ENCODE measurements around the gene NRP2.

Gene NRP2

GRCh38 chr2:205747829-205748386 lies 65.6 kb downstream of the NRP2 start:
- no peaks in the 10 kb centered on the region for H3K36me3 Mint-ChIP-seq
- no peak overlapping the region for H3K4me3 Mint-ChIP-seq
- CTCF ChIA-PET = no interaction called here
- DNase-seq = no peak
- no peaks in the 10 kb centered on the region for H3K9me3 Mint-ChIP-seq
- H3K27me3 Mint-ChIP-seq = peaks cover 21% of the 10 kb centered on the region
- no peaks in the 10 kb centered on the region for H3K4me1 Mint-ChIP-seq
- H3K27ac Mint-ChIP-seq = no peak overlapping the region

GRCh38 chr2:205748639-205749038 lies 66.3 kb downstream of the NRP2 start:
- H3K36me3 Mint-ChIP-seq = no peaks in the 10 kb centered on the region
- no peak overlapping the region for H3K4me3 Mint-ChIP-seq
- no peaks in the 10 kb centered on the region for H3K9me3 Mint-ChIP-seq
- CTCF ChIA-PET = no interaction called here
- no peak for DNase-seq
- H3K4me1 Mint-ChIP-seq = no peaks in the 10 kb centered on the region
- H3K27ac Mint-ChIP-seq = no peak overlapping the region
- peaks cover 20% of the 10 kb centered on the region for H3K27me3 Mint-ChIP-seq

DNA sequence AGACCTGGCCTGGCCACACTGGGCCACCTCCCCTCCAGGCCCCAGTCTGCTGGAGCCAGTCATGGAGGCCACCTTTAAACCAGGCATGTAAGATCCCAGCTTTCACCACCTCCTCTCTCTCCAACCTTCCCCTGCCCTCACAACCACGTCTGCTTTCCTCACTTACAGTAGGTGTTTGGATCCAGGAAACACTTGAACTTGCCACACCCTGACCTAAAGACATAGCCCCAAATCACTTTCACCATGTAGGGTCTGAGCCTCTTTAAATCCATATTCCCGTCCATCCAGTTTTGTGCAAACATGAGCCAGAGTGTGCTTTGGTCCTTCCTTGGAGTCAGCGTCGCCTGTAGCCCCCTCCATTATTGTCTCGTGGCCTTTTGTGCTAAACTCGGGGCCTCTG lies 66.8 kb downstream of the NRP2 start:
- no peak for DNase-seq
- H3K27ac Mint-ChIP-seq = no peak overlapping the region
- H3K4me3 Mint-ChIP-seq = no peak overlapping the region
- peaks cover 20% of the 10 kb centered on the region for H3K27me3 Mint-ChIP-seq
- CTCF ChIA-PET = no interaction called here
- H3K36me3 Mint-ChIP-seq = no peaks in the 10 kb centered on the region
- no peaks in the 10 kb centered on the region for H3K4me1 Mint-ChIP-seq
- no peaks in the 10 kb centered on the region for H3K9me3 Mint-ChIP-seq

DNA sequence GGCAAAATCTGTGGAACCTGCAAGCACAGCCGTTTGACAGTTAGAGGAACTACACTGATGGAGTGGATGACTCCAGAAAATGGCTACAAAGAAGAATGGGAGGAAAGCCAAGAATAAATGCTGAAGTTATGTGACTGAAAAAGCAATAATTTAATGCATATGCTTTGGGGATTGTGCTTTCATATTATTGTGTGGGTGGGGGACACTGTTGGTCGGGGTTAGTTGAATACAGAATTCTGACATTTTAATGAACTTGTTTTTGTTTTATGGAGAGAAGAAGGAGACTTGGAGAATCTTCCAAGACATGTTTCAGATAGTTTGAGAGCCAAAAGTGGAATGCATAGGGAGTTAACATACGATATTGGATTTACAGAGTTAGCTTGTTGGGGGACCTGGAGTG lies 68.5 kb downstream of the NRP2 start:
- H3K27me3 Mint-ChIP-seq = peaks cover 32% of the 10 kb centered on the region
- CTCF ChIA-PET = no interaction called here
- no peaks in the 10 kb centered on the region for H3K4me1 Mint-ChIP-seq
- H3K9me3 Mint-ChIP-seq = no peaks in the 10 kb centered on the region
- no peak for DNase-seq
- H3K27ac Mint-ChIP-seq = no peak overlapping the region
- H3K36me3 Mint-ChIP-seq = no peaks in the 10 kb centered on the region
- no peak overlapping the region for H3K4me3 Mint-ChIP-seq

- no peak overlapping the region for H3K27ac Mint-ChIP-seq
- H3K4me1 Mint-ChIP-seq = no peaks in the 10 kb centered on the region
- H3K9me3 Mint-ChIP-seq = no peaks in the 10 kb centered on the region
- DNase-seq = no peak
- H3K27me3 Mint-ChIP-seq = peaks cover 35% of the 10 kb centered on the region
- H3K36me3 Mint-ChIP-seq = no peaks in the 10 kb centered on the region
- H3K4me3 Mint-ChIP-seq = no peak overlapping the region
- CTCF ChIA-PET = no interaction called here
Observed at GRCh38 chr2:205751569-205752031, 69.3 kb downstream of the NRP2 start.

DNA sequence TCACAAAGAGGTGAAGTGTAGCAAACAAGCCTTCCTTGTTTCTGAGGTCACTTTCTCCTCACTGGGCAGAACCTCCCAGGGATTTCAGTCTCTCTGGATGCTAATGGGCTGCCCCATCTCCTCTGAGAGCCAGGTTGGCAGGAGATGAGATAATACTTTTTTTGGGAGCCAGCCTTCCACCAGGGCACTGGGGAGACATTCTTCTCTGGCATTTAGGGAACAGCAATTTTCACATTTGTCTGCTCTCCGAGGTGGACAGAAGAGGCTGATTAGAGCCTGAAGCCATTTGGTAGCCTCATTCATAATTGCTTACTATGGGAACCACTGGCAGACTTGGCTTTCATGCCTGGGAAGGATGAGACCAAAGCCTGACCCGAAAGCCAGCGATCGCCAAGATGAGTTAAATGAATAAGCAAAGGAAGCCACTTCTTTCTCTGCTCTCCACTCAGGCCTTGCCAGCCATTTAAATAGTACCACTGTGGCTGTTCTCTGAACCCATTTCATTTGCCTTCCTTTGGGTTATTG lies 70.1 kb downstream of the NRP2 start:
- H3K27me3 Mint-ChIP-seq = peaks cover 35% of the 10 kb centered on the region
- no peaks in the 10 kb centered on the region for H3K9me3 Mint-ChIP-seq
- no peak for DNase-seq
- H3K36me3 Mint-ChIP-seq = no peaks in the 10 kb centered on the region
- CTCF ChIA-PET = interaction anchor here (1.6 kb wide), 1 partner anchor 15 kb away, joined by 4 read pairs; no protein-coding TSS in a partner anchor
- no peak overlapping the region for H3K4me3 Mint-ChIP-seq
- H3K4me1 Mint-ChIP-seq = no peaks in the 10 kb centered on the region
- no peak overlapping the region for H3K27ac Mint-ChIP-seq

DNA sequence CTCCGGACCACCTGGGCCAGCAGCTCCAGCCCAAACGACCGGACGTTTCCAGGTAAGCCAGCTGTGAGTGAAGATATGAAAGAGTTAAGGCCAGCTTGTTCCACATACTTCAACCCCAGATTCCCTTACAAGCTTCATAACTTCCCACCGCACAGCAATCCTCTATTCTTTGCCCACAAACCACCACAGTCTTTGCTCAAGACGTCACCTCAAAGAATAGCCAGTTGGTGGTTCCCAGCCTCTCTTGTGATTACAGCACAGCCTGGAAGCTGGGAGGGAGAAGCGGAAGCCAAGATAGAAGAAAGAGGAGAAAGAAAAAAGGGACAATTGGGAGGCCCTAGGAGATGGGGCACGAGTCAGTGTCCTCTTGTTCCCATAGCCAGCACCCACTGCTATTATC lies 70.6 kb downstream of the NRP2 start:
- CTCF ChIA-PET = interaction anchor here (1.6 kb wide), 1 partner anchor 15 kb away, joined by 4 read pairs; no protein-coding TSS in a partner anchor
- Mint-ChIP-seq H3K27me3 (peaks cover 35% of the 10 kb centered on the region), H3K27ac (no peak overlapping the region), H3K9me3 (no peaks in the 10 kb centered on the region), H3K4me3 (no peak overlapping the region), H3K4me1 (no peaks in the 10 kb centered on the region), H3K36me3 (no peaks in the 10 kb centered on the region)
- no peak for DNase-seq

- CTCF ChIA-PET = interaction anchor here (0.8 kb wide), 1 partner anchor 8 kb away, joined by 3 read pairs; no protein-coding TSS in a partner anchor
- no peaks in the 10 kb centered on the region for H3K4me1 Mint-ChIP-seq
- H3K27me3 Mint-ChIP-seq = peaks cover 38% of the 10 kb centered on the region
- no peak overlapping the region for H3K4me3 Mint-ChIP-seq
- no peak for DNase-seq
- H3K9me3 Mint-ChIP-seq = no peaks in the 10 kb centered on the region
- no peak overlapping the region for H3K27ac Mint-ChIP-seq
- H3K36me3 Mint-ChIP-seq = no peaks in the 10 kb centered on the region
Observed at GRCh38 chr2:205754285-205754923, 72.1 kb downstream of the NRP2 start.

- H3K27me3 Mint-ChIP-seq = peaks cover 36% of the 10 kb centered on the region
- CTCF ChIA-PET = no interaction called here
- no peak overlapping the region for H3K27ac Mint-ChIP-seq
- no peaks in the 10 kb centered on the region for H3K4me1 Mint-ChIP-seq
- no peaks in the 10 kb centered on the region for H3K36me3 Mint-ChIP-seq
- H3K4me3 Mint-ChIP-seq = no peak overlapping the region
- H3K9me3 Mint-ChIP-seq = no peaks in the 10 kb centered on the region
- no peak for DNase-seq
Observed at GRCh38 chr2:205754924-205755321, 72.6 kb downstream of the NRP2 start.

GRCh38 chr2:205755923-205756322 lies 73.6 kb downstream of the NRP2 start:
- CTCF ChIA-PET = no interaction called here
- Mint-ChIP-seq H3K9me3 (no peaks in the 10 kb centered on the region), H3K36me3 (no peaks in the 10 kb centered on the region), H3K27ac (no peak overlapping the region), H3K4me1 (no peaks in the 10 kb centered on the region), H3K27me3 (peaks cover 40% of the 10 kb centered on the region), H3K4me3 (no peak overlapping the region)
- no peak for DNase-seq

DNA sequence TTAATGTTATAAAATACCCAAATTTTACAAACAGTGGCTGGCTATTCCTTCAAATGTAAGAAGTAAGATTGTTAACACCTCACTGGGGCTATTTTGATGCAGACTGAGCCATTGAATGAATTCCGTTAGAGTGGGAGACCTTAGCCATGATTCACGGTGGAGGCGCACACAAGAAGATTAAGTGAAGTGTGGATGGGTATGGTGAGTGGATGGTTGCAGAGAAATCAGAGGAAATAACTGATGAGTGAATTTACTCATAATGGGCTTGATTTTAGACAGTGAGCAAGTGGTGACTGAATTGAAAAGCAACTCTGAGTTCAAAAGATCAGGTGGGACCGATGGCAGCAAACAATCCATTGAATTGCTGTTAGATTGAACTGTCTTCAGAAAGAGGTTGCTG lies 75.0 kb downstream of the NRP2 start:
- peaks cover 33% of the 10 kb centered on the region for H3K27me3 Mint-ChIP-seq
- H3K36me3 Mint-ChIP-seq = no peaks in the 10 kb centered on the region
- H3K4me3 Mint-ChIP-seq = no peak overlapping the region
- no peaks in the 10 kb centered on the region for H3K4me1 Mint-ChIP-seq
- H3K9me3 Mint-ChIP-seq = no peaks in the 10 kb centered on the region
- H3K27ac Mint-ChIP-seq = no peak overlapping the region
- CTCF ChIA-PET = interaction anchor here (0.7 to 1.1 kb wide), 2 partner anchors 81 to 169 kb away, joined by 3 read pairs; no protein-coding TSS in a partner anchor
- no peak for DNase-seq

- no peak overlapping the region for H3K4me3 Mint-ChIP-seq
- no peak overlapping the region for H3K27ac Mint-ChIP-seq
- H3K36me3 Mint-ChIP-seq = no peaks in the 10 kb centered on the region
- H3K27me3 Mint-ChIP-seq = peaks cover 33% of the 10 kb centered on the region
- H3K9me3 Mint-ChIP-seq = no peaks in the 10 kb centered on the region
- DNase-seq = no peak
- H3K4me1 Mint-ChIP-seq = no peaks in the 10 kb centered on the region
- CTCF ChIA-PET = interaction anchor here (0.9 to 1.1 kb wide), 2 partner anchors 54 to 168 kb away, joined by 3 read pairs; no protein-coding TSS in a partner anchor
Observed at GRCh38 chr2:205758051-205758450, 75.8 kb downstream of the NRP2 start.

DNA sequence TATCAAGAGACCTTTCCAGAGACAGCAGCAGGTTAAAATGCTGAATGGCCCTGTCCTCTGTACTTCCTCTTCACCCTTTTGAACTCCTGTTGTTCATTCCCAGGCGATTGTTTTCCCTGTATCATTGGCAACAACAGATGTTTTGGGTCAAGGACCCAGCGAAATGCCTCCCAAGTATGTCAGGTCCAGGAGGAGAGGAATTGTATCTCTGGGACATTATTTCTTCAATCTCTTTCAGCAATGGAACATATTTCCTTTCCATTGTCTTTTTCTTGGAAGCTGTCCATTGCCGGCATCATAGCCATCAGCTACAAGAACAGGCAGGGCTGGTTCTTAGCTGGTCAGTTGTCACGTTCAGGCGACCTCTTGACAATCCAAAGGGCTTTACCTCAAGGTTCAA lies 76.2 kb downstream of the NRP2 start:
- no peaks in the 10 kb centered on the region for H3K4me1 Mint-ChIP-seq
- peaks cover 37% of the 10 kb centered on the region for H3K27me3 Mint-ChIP-seq
- DNase-seq = no peak
- H3K27ac Mint-ChIP-seq = no peak overlapping the region
- H3K9me3 Mint-ChIP-seq = no peaks in the 10 kb centered on the region
- H3K36me3 Mint-ChIP-seq = peaks cover 2% of the 10 kb centered on the region
- H3K4me3 Mint-ChIP-seq = no peak overlapping the region
- CTCF ChIA-PET = interaction anchor here (0.9 kb wide), 1 partner anchor 54 kb away, joined by 3 read pairs; no protein-coding TSS in a partner anchor

DNA sequence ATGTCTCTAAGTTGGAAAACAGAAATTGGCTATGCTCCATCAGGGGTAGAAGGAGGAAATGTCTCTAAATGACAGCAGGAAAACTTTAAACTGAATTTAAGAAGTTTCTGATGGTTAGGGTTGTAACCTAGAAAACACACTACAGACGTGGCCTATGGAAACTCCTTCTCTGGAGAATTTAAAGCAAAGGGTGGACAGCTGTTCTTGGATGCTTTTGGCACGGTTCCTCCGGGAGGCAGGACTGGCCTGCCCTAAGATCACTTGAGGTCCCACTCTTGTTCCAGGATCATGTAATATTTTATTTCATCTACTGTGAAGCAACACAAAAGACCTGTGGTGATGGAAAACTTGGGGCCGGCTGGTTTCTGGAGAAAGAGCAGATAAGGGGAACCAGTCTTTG lies 77.0 kb downstream of the NRP2 start:
- H3K36me3 Mint-ChIP-seq = peaks cover 2% of the 10 kb centered on the region
- H3K27ac Mint-ChIP-seq = no peak overlapping the region
- no peaks in the 10 kb centered on the region for H3K9me3 Mint-ChIP-seq
- H3K4me1 Mint-ChIP-seq = no peaks in the 10 kb centered on the region
- H3K4me3 Mint-ChIP-seq = no peak overlapping the region
- peaks cover 42% of the 10 kb centered on the region for H3K27me3 Mint-ChIP-seq
- CTCF ChIA-PET = interaction anchor here (0.9 kb wide), 1 partner anchor 53 kb away, joined by 3 read pairs; no protein-coding TSS in a partner anchor
- DNase-seq = no peak

GRCh38 chr2:205759732-205760131 lies 77.4 kb downstream of the NRP2 start:
- peaks cover 43% of the 10 kb centered on the region for H3K27me3 Mint-ChIP-seq
- H3K36me3 Mint-ChIP-seq = peaks cover 2% of the 10 kb centered on the region
- CTCF ChIA-PET = no interaction called here
- no peaks in the 10 kb centered on the region for H3K4me1 Mint-ChIP-seq
- no peak overlapping the region for H3K4me3 Mint-ChIP-seq
- H3K27ac Mint-ChIP-seq = no peak overlapping the region
- H3K9me3 Mint-ChIP-seq = no peaks in the 10 kb centered on the region
- DNase-seq = no peak

Data from activated naive CD4-positive, alpha-beta T cell treated with anti-CD3 and anti-CD28 coated beads, Interleukin-2, amount 10 ng/mL, durations not matched to agents 7 days and 5 days (primary cell).